CD4-positive, alpha-beta T cell treated with Interleukin-6 at 100 ng/mL for 8 hours (primary cell): ENCODE measurements around the gene SGK1.
"Not testable (repeated sequence)": the region's sequence is repeated elsewhere in the genome, so short reads cannot be mapped to it uniquely, and the experiment has no call there.

Experiments used
- DNase-seq: peaks from one replicate; pipeline ENCODE4 v3.0.0-alpha.2; 2020; ENCODE audit warnings: mixed read lengths, low spot score

SGK1 gene

DNA sequence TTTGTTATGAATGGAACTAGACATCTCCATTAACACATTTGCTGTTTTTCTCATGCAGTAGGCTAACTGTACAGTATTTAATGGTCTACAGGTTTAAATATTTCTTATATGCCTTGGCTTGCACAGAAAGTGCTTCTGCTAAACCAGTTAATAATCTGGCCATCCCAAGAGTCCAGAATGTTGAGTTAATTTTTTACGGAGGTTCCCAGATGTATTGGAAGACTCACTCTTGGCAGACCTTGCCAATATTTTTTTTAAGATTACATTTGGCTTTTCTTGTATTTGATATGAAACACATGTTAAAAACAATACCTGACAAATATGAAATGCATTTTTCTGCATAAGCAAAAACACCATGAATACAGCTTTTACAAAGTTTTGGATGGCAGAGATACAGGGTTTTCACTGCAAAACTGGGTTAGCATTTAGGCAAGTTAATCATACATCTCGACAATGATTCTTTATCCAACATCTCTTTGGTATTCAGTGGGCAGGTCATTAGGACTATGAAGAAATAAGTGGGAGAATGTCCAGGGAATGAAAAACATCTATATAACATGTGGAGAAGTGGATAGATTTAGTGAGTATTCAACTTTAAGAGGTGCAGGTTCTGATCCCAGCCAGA lies 94.0 kb downstream of the SGK1 start:
- no peak for DNase-seq

DNA sequence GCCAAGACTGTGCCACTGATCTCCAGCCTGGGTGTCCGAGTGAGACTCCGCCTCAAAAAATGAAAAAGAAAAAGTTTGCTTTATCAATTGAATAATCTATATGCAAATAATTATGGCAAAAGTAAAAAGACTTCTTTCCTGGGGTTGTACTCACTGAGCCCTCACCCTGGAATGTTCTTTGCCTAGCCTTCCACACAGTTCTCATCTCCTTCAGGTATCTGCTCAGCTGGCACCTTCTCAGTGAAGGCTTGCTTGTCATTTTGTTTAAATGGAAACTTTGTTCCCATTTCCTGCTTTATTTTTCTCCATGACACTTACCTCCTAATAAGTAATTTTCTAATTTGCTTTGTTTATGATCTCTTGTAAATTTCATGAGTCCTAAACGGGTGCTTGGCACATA lies 96.7 kb downstream of the SGK1 start:
- DNase-seq: no peak

- DNase-seq: no peak
Measured at GRCh38 chr6:134217798-134218140, 100.1 kb downstream of the SGK1 start.

DNA sequence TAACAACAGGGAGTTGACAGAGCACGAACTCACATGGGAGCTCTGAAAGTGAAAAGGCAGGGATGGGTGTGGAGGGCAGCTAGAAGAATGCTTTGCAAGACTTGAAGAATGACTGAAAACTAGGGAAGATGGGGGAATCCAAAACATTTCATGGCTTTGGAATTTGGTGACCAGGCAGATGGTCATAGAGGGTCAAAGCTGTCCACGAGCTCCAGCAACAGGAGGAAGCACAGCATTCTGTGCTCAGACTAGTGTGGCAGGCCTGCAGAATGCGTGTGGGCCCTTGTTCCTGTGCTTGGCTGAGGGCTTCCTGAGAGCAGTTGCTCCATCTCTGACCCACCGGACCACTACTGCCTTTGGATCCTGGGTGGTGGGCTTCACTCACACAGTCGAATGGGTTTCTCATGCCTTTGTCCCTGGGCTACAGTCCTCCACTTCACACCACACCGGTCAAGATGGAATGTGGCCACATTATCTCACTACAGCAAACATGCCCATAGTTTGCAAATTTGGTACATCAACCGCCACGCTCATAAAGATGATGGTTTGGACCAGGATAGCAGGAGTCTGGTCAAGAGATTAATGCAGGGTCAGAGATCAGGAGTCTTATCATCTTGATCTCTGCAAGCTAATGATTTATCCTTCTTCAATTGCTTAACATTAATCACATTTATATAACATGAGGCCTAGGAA lies 100.7 kb downstream of the SGK1 start:
- DNase-seq: no peak

DNA sequence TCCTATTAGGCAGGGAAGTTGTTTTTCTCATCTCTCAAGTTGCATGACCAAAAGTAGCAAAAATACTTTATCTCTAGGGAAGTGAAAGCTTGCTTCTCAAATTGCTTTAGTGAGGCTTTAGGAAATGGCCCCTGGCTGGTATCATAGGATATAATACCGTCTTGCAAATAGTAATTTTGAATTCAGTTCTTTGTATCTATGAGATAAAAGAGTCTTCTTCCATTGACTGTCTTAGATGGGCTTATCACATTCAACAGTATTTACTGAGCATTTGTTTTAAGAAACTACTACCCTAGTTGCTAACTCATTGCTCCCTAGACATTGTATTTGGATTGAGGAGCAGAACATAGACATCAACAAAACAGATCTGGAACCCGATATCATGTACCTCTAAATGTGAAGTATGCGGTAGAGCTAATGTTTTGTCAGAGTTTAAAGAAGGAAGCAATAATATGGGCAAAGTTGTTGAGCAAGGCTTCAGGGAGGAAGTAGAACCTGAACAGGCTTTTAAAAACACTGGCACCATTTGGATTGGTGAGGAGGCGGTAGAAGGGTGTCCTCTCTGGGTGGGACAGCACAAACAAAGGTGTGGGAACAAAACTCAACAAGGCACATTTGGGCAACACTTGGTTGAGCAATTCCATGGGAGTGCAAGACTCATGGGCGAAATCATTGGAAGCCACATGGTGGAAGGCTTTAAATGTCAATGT lies 101.5 kb downstream of the SGK1 start:
- no peak for DNase-seq

- DNase-seq: not testable (repeated sequence)
Measured at GRCh38 chr6:134213410-134213809, 104.5 kb downstream of the SGK1 start.

GRCh38 chr6:134211297-134211696 lies 106.6 kb downstream of the SGK1 start:
- DNase-seq: no peak

GRCh38 chr6:134207421-134207820 lies 110.5 kb downstream of the SGK1 start:
- no peak for DNase-seq

DNA sequence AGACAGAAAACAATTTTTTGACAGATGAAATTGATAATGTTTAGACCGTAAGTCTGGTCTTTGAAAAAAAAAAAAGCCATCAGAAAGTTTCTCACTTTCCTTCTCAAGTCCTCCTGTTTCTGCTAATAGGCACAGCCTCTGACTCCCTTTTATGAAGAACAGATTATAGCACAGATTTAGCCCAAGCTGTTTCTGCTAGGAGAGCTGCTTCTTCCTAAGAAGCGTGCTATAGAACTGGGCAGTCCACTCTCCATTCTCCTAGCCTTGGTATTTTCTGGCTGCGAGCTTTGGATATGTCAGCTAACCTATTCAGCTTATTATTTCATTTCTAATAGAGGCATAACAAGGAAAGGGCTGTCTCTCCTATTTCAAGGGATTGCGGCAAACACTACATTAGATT lies 112.5 kb downstream of the SGK1 start:
- DNase-seq: no peak

- DNase-seq: not testable (repeated sequence)
Measured at GRCh38 chr6:134204759-134205158, 113.2 kb downstream of the SGK1 start.

GRCh38 chr6:134204031-134204430 lies 113.9 kb downstream of the SGK1 start:
- no peak for DNase-seq

DNA sequence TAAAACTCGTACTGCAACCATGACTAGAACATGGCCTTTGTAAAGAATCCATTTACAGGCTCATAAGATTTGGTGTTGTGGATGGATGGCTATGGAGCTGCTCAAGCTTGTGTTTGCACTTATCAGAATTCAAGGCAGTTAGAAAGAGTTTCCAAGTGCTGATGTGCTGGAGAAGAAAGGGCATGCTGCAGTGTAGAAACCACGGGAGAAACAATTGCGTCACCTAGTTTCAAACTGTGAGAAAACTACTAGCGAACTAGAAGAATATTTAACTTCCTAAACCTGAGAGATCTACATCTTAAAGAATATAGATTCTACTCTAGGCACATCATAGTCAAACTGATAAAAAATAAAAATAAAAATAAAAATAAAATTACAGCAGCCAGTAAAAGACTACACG lies 116.2 kb downstream of the SGK1 start:
- DNase-seq: no peak

- DNase-seq: no peak
Measured at GRCh38 chr6:134199848-134200606, 117.9 kb downstream of the SGK1 start.

DNA sequence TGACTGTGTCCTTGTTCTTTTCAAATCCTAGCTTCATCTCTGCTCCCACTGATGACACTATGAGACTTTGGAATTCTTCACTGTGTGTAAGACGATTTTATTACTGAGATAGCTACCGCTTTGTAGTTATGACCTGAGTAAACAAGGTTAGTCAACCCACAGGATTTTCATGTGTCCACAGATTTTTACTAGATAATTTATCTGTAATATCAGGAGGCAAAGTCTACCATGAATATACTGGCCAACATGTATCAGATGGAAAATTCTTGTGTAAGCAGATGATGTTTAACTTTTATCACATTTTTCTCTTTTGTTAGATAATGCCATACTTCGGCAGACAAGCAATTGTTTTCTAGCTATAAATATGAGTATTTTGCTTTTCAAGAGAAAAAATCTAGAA lies 119.8 kb downstream of the SGK1 start:
- no peak for DNase-seq

DNA sequence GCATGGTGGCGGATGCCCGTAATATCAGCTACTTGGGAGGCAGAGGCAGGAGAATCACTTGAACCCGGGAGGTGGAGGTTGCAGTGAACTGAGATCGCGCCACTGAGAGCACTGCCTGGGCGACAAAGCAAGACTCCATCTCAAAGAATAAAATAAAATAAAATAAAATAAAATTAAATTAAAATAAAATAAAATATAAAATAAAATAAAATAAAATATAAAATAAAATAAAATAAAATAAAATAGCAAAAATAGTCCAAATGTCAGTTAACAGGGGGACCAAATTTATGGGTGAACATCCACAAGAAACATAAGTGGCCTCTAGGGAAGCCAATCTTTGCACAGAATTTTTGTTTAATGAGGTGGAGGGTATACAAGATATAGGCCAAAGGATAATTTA lies 120.2 kb downstream of the SGK1 start:
- not testable (repeated sequence) for DNase-seq

GRCh38 chr6:134196568-134197193 lies 121.2 kb downstream of the SGK1 start:
- DNase-seq: no peak

GRCh38 chr6:134195985-134196384 lies 121.9 kb downstream of the SGK1 start:
- DNase-seq: no peak

DNA sequence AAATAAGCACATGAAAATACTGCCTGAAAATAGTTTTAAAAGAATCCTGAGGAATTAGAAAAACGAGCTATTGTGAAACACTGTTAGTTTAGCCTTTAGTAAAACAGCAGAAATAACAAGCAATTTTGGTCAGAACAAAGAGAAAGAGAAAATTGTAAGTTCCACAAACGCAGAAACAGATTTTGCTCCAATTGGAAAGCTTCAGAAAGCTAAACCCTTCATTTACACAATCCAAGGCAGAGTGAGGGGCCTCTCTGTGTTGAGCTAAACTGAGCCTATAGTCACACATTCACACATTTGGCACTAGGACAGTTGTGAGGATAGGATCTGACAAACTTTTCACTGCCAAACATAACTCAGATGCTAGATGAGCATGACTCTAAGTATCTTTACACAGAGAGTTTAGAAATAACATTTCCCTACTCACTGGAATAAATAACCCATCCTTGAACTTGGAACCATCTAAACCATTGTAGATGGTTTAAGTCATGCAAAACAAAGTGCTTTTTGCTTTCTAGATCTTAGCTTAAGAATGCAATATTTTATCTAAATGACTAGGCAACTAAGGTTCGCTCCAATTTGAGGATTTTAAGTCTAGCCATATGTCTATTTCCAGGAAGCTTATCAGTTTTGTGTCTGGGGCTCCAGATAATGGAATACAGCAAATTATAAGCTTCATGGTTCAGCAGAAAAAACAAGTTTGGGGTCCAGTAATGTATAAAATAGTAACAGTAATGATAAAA lies 122.6 kb downstream of the SGK1 start:
- no peak for DNase-seq

- no peak for DNase-seq
Measured at GRCh38 chr6:134193536-134194498, 124.1 kb downstream of the SGK1 start.

GRCh38 chr6:134192609-134193008 lies 125.3 kb downstream of the SGK1 start:
- not testable (repeated sequence) for DNase-seq
